ENCODE results near the gene GNAI2. TPM values are rescaled to one million over a fixed set of nuclear protein-coding genes. Genes with fewer than 3 reads are reported as not detected.
"Not testable (repeated sequence)": the region's sequence is repeated elsewhere in the genome, so short reads cannot be mapped to it uniquely, and the experiment has no call there.

GNAI2 gene
- total RNA-seq, 4 donors from 2014 or later: 71.8 to 178 (median 98.4) TPM

- no peaks in the 10 kb centered on the region for H3K36me3 ChIP-seq
- H3K27me3 ChIP-seq: no peaks in the 10 kb centered on the region
- TF ChIP-seq POLR2A (IDR thresholded peaks at IDR 0.05): no peak
- TF ChIP-seq, protein P1, sequence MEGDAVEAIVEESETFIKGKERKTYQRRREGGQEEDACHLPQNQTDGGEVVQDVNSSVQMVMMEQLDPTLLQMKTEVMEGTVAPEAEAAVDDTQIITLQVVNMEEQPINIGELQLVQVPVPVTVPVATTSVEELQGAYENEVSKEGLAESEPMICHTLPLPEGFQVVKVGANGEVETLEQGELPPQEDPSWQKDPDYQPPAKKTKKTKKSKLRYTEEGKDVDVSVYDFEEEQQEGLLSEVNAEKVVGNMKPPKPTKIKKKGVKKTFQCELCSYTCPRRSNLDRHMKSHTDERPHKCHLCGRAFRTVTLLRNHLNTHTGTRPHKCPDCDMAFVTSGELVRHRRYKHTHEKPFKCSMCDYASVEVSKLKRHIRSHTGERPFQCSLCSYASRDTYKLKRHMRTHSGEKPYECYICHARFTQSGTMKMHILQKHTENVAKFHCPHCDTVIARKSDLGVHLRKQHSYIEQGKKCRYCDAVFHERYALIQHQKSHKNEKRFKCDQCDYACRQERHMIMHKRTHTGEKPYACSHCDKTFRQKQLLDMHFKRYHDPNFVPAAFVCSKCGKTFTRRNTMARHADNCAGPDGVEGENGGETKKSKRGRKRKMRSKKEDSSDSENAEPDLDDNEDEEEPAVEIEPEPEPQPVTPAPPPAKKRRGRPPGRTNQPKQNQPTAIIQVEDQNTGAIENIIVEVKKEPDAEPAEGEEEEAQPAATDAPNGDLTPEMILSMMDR (IDR thresholded peaks at IDR 0.05): no peak
- no peak for DNase-seq
- H3K9me3 ChIP-seq: no peaks in the 10 kb centered on the region
- no peak overlapping the region for H3K4me3 ChIP-seq
- H3K27ac ChIP-seq: no peak overlapping the region
- H3K4me1 ChIP-seq: peaks cover 0 to 6% (median 0%) of the 10 kb centered on the region in 4 donors
Observed at GRCh38 chr3:50221411-50222168, 14.4 kb upstream of the GNAI2 start.

DNA sequence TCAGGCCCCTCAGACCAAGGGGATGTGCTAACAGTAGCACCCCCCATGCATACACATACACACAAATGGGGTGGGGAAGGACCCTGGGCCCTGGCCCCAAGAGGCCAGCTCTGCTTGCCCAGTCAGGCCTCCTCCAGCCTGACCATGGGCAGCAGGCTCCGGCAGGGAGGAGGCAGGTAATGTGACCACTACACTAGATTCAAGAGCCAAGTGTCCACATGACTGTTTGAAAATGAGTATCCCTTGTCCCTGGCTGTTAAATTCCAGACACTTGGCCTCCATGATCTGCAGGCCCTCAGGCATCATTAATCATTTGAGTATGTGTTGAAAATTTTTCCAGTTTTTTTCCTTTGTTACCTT is 13.9 kb upstream of the GNAI2 start:
- no peaks in the 10 kb centered on the region for H3K27me3 ChIP-seq
- no peaks in the 10 kb centered on the region for H3K9me3 ChIP-seq
- TF ChIP-seq, protein P1 (IDR thresholded peaks at IDR 0.05): no peak
- TF ChIP-seq POLR2A (IDR thresholded peaks at IDR 0.05): no peak
- peaks cover 0 to 11% (median 0%) of the 10 kb centered on the region in 4 donors for H3K4me1 ChIP-seq
- DNase-seq: no peak
- no peak overlapping the region for H3K4me3 ChIP-seq
- H3K36me3 ChIP-seq: no peaks in the 10 kb centered on the region
- H3K27ac ChIP-seq: no peak overlapping the region

DNA sequence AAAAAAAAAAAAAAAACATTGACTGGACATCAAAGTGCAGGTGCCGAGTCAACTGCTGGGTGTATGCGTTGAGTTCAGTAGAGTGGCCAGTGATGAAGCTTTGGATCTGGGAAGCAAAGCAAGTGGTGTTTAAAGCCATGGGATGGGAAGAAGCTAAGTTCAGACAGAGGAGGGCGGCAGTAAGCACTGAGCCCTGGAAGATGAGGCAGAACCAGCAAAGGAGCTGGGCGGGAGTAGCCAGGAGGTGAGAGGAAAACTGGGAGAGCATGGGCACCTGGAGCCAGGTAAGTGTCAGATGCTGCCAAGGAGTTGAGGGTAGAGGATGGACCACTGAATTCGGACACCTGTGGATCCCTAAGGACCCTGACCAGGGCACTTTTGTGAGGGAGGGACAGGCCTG is 11.4 kb upstream of the GNAI2 start:
- H3K4me3 ChIP-seq: no peak overlapping the region
- no peaks in the 10 kb centered on the region for H3K36me3 ChIP-seq
- no peaks in the 10 kb centered on the region for H3K9me3 ChIP-seq
- H3K4me1 ChIP-seq: peaks cover 0 to 20% (median 0%) of the 10 kb centered on the region in 4 donors
- no peak for DNase-seq
- H3K27ac ChIP-seq: no peak overlapping the region
- TF ChIP-seq, protein P1 (IDR thresholded peaks at IDR 0.05): no peak
- TF ChIP-seq POLR2A (IDR thresholded peaks at IDR 0.05): no peak
- H3K27me3 ChIP-seq: no peaks in the 10 kb centered on the region

GRCh38 chr3:50226888-50227389 is 9.1 kb upstream of the GNAI2 start:
- Histone ChIP-seq H3K4me3 (peak overlapping the region; percentile 47 to 78 (median 64)), H3K4me1 (peaks cover 0 to 20% (median 0%) of the 10 kb centered on the region in 4 donors), H3K27ac (peak overlapping the region; percentile 10 to 87 (median 72)), H3K36me3 (no peaks in the 10 kb centered on the region), H3K9me3 (no peaks in the 10 kb centered on the region), H3K27me3 (no peaks in the 10 kb centered on the region)
- peak in 2 of 3 donors; percentile 43 to 74 for DNase-seq
- TF ChIP-seq POLR2A (IDR thresholded peaks at IDR 0.05): no peak
- TF ChIP-seq, protein P1 (IDR thresholded peaks at IDR 0.05): no peak

DNA sequence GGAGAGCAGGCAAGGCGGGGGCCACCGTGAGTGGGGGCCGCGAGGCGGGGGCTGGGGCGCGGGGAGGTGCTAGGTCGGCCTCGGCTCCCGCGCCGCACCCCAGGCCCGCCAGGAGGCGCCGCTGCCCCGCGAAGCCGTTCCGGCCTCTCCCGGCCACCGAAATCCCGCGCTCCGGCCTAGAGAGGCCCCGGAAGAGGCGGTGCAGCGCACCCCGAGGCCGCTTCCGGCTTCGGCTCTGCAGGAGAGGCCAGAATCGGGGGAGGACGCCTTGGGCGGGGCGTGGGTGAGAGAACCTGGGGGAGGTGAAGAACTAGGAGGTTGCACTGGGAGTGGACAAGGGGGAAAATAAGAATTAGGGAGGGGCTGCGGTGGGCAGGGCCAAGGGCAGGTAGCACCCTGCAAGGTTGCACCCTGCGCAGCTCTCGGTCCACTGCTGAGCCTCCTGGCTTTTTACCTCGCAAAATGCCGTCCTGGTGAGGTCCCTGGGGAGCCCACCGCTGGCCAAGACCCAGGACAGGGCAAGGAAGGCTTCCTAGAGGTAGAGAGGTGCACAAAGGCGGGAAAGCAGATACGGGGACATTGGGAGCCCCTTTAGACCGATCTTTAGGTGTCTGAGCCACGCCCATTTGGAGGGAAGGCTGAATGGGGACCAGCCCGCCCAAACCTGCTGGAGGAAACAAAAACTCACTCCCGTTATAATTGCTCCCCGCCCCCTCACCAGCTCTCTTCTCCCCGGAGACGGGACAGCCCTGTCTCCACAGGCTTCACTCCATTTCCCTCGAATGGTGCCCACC is 8.4 kb upstream of the GNAI2 start:
- DNase-seq: peak; percentile 93 to 97 (median 95)
- no peaks in the 10 kb centered on the region for H3K36me3 ChIP-seq
- H3K27ac ChIP-seq: peak overlapping the region; percentile 72 to 87 (median 72)
- peaks cover 0 to 20% (median 0%) of the 10 kb centered on the region in 4 donors for H3K4me1 ChIP-seq
- peak overlapping the region; percentile 47 to 78 (median 64) for H3K4me3 ChIP-seq
- H3K27me3 ChIP-seq: no peaks in the 10 kb centered on the region
- TF ChIP-seq, protein P1 (IDR thresholded peaks at IDR 0.05): peak; percentile 77 to 98 (median 97)
- peak; percentile 40 to 57 for TF ChIP-seq POLR2A (IDR thresholded peaks at IDR 0.05)
- no peaks in the 10 kb centered on the region for H3K9me3 ChIP-seq

- DNase-seq: not testable (repeated sequence)
- H3K4me3 ChIP-seq: peak overlapping the region in 3 of 4 donors; percentile 61 to 78 (median 68)
Observed at GRCh38 chr3:50228184-50228763, 7.7 kb upstream of the GNAI2 start.

More at GRCh38 chr3:50228184-50228763, 7.7 kb upstream of the GNAI2 start:
- Histone ChIP-seq H3K27ac (peak overlapping the region; percentile 72 to 87 (median 72)), H3K4me1 (peaks cover 0 to 20% (median 0%) of the 10 kb centered on the region in 4 donors)
- H3K36me3 ChIP-seq, H3K27me3 ChIP-seq, H3K9me3 ChIP-seq: not testable (repeated sequence)

All from Peyer's patch (tissue), 4 donors.